H1 (cell line): ENCODE results near the gene BTBD8. TPM values are rescaled to one million over a fixed set of nuclear protein-coding genes. Genes with fewer than 3 reads are reported as not detected.

Experiments used
- HDAC6 ChIP-seq: IDR thresholded peaks from one replicate; pipeline ENCODE4 v1.7.1; 2012; ENCODE audit warnings: low read depth, mild to moderate bottlenecking, inconsistent platforms, low read length, moderate library complexity
- TEAD4 ChIP-seq: IDR thresholded peaks from 2 replicates; pipeline ENCODE4 v1.6.1; 2012; ENCODE audit warnings: low read depth, low read length, inconsistent platforms, mixed read lengths
- polyA plus RNA-seq, 7 experiments: library from polyadenylated mRNA; depleted of rRNA in 3 of 7; stranded (reverse) in 5 of 7; unstranded in 2 of 7; fragments of >200 nt in 5 of 7; fragments of 200-250 nt in 2 of 7; gene quantifications; 1 replicate in 5 of 7; 2 replicates in 1 of 7; 4 replicates in 1 of 7; pipeline versions ENCODE4 v1.2.1 to v1.2.3, GENCODE V29; 2011 to 2013; ENCODE audit warnings: missing spikeins in 2 of 7, mixed read lengths in 2 of 7
- total RNA-seq: library from RNA; stranded (reverse); fragmentation: NEBNext Ultra II Directional; extraction: Animal tissue kit (Norgen Biotek cat#: 25700); gene quantifications from 2 replicates; pipeline ENCODE4 v1.2.1, GENCODE V29; 2021

BTBD8 gene
- total and polyA plus RNA-seq, 2 of the 8 experiments (the other 6 are each of a cell fraction or from before 2014, with no cell fraction given) = 0.44 to 2.5 TPM

- TF ChIP-seq TEAD4 = no peak
- no peak for TF ChIP-seq HDAC6
- TF ChIP-seq, all 59 proteins: peak for 0
Observed at GRCh38 chr1:92159593-92159992, 79.4 kb downstream of the BTBD8 start (continued).
